Nephron progenitor cell (in vitro differentiated cells): ENCODE results near the gene TRAF5.
A peak's percentile ranks its signal among the peaks of the same experiment; 100 is the strongest.

Experiments used
- DNase-seq: peaks from one replicate; pipeline ENCODE4 v3.0.0; 2021
- H3K27ac Mint-ChIP-seq: 2 replicates; pipeline ENCODE4 v1.8.0; 2021; ENCODE audit warnings: mild to moderate bottlenecking, moderate library complexity, mixed read lengths
- H3K27me3 Mint-ChIP-seq: 2 replicates; pipeline ENCODE4 v1.8.0; 2021; ENCODE audit warnings: mild to moderate bottlenecking, low read depth, mixed read lengths; ENCODE audit not compliant: poor library complexity
- H3K36me3 Mint-ChIP-seq: 2 replicates; pipeline ENCODE4 v1.8.0; 2021; ENCODE audit warnings: low read depth, mixed read lengths
- H3K4me1 Mint-ChIP-seq: 2 replicates; pipeline ENCODE4 v1.8.0; 2021; ENCODE audit warnings: mixed read lengths
- H3K4me3 Mint-ChIP-seq: 2 replicates; pipeline ENCODE4 v1.8.0; 2021; ENCODE audit warnings: mild to moderate bottlenecking, moderate library complexity, mixed read lengths
- H3K9me3 Mint-ChIP-seq: 2 replicates; pipeline ENCODE4 v1.8.0; 2021; ENCODE audit warnings: mild to moderate bottlenecking, moderate library complexity, mixed read lengths
- CTCF ChIP-seq: fragments of 200-600 bp; sonication (generic); IDR thresholded peaks from 2 replicates; pipeline ENCODE4 v1.5.0; 2021; ENCODE audit warnings: antibody characterized with exemption

Gene TRAF5

GRCh38 chr1:211333906-211334305 is 7.3 kb downstream of the TRAF5 start:
- Mint-ChIP-seq H3K27me3 (peaks cover 4% of the 10 kb centered on the region), H3K27ac (no peak overlapping the region), H3K9me3 (no peaks in the 10 kb centered on the region), H3K4me1 (peaks cover 52% of the 10 kb centered on the region), H3K36me3 (no peaks in the 10 kb centered on the region), H3K4me3 (no peak overlapping the region)
- no peak for TF ChIP-seq CTCF
- DNase-seq = no peak

- no peak for DNase-seq
- TF ChIP-seq CTCF = no peak
- H3K36me3 Mint-ChIP-seq = no peaks in the 10 kb centered on the region
- no peak overlapping the region for H3K27ac Mint-ChIP-seq
- H3K4me3 Mint-ChIP-seq = no peak overlapping the region
- peaks cover 4% of the 10 kb centered on the region for H3K27me3 Mint-ChIP-seq
- peaks cover 41% of the 10 kb centered on the region for H3K4me1 Mint-ChIP-seq
- H3K9me3 Mint-ChIP-seq = no peaks in the 10 kb centered on the region
These were observed 8.4 kb downstream of the TRAF5 start for GRCh38 chr1:211334986-211335385.

GRCh38 chr1:211335522-211336157 is 9.0 kb downstream of the TRAF5 start:
- peak overlapping the region; percentile 0 for H3K4me3 Mint-ChIP-seq
- no peak for DNase-seq
- no peak for TF ChIP-seq CTCF
- peak overlapping the region; percentile 4 for H3K27ac Mint-ChIP-seq
- peaks cover 35% of the 10 kb centered on the region for H3K4me1 Mint-ChIP-seq
- H3K9me3 Mint-ChIP-seq = no peaks in the 10 kb centered on the region
- no peaks in the 10 kb centered on the region for H3K36me3 Mint-ChIP-seq
- peaks cover 4% of the 10 kb centered on the region for H3K27me3 Mint-ChIP-seq

- Mint-ChIP-seq H3K9me3 (no peaks in the 10 kb centered on the region), H3K36me3 (no peaks in the 10 kb centered on the region), H3K27me3 (peaks cover 4% of the 10 kb centered on the region), H3K4me1 (peaks cover 33% of the 10 kb centered on the region), H3K4me3 (no peak overlapping the region), H3K27ac (peak overlapping the region; percentile 52)
- no peak for TF ChIP-seq CTCF
- no peak for DNase-seq
These were observed 9.5 kb downstream of the TRAF5 start for GRCh38 chr1:211336161-211336560.

- no peaks in the 10 kb centered on the region for H3K36me3 Mint-ChIP-seq
- H3K9me3 Mint-ChIP-seq = no peaks in the 10 kb centered on the region
- H3K4me3 Mint-ChIP-seq = no peak overlapping the region
- peaks cover 30% of the 10 kb centered on the region for H3K4me1 Mint-ChIP-seq
- TF ChIP-seq CTCF = no peak
- DNase-seq = no peak
- peaks cover 2% of the 10 kb centered on the region for H3K27me3 Mint-ChIP-seq
- H3K27ac Mint-ChIP-seq = no peak overlapping the region
These were observed 10.1 kb downstream of the TRAF5 start for GRCh38 chr1:211336775-211337174.
